Measurements from ENCODE around the gene FBXL5.

- TF ChIP-seq CTCF (conservative IDR thresholded peaks at IDR 0.05; ENCODE audit: low read depth, low read length) (no peak), EZH2 (IDR thresholded peaks at IDR 0.05; ENCODE audit: borderline replicate concordance, low read depth, low read length, poor library complexity, severe bottlenecking) (no peak)
These were observed 25.9 kb upstream of the FBXL5 start for GRCh38 chr4:15681067-15681371.
